CD1c-positive myeloid dendritic cell (primary cell): ENCODE data around the gene HSPA1B.
"Not testable (repeated sequence)": the region's sequence is repeated elsewhere in the genome, so short reads cannot be mapped to it uniquely, and the experiment has no call there.

Source experiments
- DNase-seq: peaks from one replicate; pipeline ENCODE4 v3.0.0-alpha.2; 2016; ENCODE audit errors: extremely low spot score

HSPA1B gene

DNA sequence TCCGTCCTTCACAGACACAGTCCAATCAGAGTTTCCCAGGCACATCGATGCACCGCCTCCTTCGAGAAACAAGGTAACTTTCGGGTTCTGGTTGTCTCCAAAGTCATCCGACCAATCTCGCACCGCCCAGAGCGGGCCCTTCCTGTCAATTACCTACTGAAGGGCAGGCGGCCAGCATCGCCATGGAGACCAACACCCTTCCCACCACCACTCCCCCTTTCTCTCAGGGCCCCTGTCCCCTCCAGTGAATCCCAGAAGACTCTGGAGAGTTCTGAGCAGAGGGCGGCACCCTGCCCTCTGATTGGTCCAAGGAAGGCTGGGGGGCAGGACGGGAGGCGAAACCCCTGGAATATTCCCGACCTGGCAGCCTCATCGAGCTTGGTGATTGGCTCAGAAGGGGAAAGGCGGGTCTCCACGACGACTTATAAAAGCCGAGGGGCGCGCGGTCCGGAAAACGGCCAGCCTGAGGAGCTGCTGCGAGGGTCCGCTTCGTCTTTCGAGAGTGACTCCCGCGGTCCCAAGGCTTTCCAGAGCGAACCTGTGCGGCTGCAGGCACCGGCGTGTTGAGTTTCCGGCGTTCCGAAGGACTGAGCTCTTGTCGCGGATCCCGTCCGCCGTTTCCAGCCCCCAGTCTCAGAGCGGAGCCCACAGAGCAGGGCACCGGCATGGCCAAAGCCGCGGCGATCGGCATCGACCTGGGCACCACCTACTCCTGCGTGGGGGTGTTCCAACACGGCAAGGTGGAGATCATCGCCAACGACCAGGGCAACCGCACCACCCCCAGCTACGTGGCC lies at the start of gene HSPA1B:
TSS of gene HSPA1B (plus strand) at position 453 of the 794 bp plus-strand sequence. CDS start at position 666, 213 bp downstream.
- DNase-seq = peak; percentile 97

DNA sequence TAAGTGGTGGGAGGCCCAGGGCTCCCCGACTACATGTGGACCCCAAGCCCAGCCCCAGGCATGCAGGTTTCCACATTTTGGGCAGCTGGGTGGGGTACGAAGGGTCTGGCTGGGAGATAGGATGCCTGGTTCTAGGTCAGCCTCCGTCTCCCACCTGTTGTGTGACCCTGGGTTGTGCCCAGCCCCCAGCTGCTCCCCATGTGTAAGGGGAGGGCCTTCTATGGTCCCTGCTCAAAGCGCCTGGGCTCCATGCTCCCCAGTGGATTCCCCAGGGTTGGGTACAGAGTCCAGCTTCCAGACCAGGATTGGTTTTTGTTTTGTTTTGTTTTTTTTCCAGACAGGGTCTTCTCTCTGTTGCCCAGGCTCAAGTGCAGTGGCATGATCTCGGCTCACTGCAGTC lies 49.3 kb upstream of the HSPA1B start:
- DNase-seq = no peak

DNA sequence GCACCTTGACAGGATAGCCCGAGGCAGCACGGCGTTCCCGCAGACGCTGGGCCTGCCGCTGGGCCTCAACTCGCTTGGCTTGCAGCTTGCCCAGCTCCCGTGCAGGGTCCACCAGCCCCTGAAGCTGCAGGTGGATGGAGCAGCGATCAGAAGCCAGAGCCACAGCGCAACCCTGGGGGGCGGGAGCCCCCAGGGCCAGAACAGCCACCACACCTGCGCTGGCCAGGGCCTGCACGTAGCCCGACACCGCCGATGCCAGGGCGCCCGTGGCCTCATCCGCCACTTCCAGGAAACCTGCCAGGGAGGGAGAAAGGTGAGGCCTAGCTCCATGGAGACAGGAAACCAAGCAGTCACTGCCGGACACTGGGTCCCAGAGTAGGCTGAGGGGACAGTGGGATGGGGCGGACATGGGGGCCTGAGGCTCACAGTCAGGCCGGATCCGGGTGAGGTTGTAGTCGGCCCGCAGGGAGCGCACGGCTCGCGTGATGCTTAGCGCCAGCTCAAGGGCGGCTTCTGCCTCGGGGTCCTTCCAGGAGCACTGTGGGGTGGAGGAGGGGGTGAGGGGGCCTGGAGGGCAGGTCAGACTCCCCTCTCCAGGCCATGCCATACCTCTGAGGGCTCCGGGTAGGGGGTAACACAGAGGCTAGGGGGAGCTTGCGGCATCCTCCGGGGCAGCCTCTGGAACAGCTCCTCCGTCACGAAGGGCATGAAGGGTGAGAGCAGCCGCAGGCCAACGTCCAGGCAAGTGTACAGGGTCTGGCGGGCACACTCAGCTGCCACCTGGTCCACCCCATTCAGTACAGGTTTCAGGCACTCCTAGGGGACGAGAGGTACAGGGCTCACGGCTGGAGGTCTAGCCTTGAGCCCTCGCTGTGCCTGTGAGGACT lies 48.3 kb upstream of the HSPA1B start:
- DNase-seq = no peak

DNA sequence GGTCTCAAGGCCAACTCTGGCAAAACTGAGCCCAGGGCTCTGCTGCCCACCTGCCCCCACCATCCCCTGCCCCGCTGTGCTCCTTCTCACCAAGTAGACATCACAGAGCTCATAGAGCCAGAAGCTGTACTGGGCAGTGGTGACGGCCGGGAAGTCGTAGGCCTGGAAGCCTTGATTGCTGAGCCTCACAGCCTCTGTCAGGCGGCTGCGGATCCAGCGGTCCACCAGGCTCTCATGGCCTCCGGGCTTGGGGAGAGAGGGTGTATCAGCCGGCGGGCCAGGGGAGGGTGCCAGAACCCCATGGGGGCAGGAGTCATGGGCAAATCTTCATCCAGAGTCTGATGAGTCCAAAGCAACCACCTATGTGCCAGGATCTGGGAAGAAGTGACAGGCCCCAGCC lies 47.6 kb upstream of the HSPA1B start:
- no peak for DNase-seq

DNA sequence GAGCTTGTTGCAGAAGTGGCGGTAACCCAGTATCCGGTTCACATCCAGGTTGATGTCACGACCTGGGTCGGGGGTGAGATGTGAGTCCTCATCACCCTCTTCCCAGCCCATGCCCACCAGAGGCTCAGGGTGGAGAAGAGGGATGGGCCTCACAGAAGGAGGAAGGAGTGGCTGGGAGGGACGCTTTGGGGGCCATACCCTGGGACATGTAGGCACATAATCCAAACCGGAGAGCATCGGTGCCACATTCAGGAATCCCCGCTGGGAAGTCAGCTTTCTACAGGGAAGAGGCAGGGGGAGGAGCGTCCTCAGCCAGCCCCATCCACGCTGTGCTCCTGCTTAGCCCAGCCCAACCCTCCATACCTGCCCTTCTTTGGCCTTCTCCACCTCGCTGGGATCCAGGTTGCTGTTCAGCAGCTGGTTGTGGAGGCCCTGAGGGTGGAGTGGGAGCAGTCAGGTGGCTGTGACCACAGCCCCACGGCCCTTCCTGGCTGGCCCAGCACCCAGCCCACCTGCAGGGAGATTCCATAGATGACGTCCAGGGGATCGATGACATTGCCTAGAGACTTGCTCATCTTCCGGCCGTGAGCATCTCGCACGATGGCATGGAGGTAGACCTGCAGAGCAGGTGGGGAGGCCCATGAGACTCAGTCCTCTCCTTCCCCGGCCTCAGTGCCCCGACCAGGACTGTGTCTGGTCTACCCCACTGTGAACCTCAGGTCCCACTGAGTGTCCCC lies 46.9 kb upstream of the HSPA1B start:
- no peak for DNase-seq

- DNase-seq = no peak
These were observed 46.1 kb upstream of the HSPA1B start for GRCh38 chr6:31781244-31782125.

- DNase-seq = no peak
These were observed 45.2 kb upstream of the HSPA1B start for GRCh38 chr6:31782126-31782855.

GRCh38 chr6:31784098-31784925 lies 43.2 kb upstream of the HSPA1B start:
- DNase-seq = no peak

DNA sequence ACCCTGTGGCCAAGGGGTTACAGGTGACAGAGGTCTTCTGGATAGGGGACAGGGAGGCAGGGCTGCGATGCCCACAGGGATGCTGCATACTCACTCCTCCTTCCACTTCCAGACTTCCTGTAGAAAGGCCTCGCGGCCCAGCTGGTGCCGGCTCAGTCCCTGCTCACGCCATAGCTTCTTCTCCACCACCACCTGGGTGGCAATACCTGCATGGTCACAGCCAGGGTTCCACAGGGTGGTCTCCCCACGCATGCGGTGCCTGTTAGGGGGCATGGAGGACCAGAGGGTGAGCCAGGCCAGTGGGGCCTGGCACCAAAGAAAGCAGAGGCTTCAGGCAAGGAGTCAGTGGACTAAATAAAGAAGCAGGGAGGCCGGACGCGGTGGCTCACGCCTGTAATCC lies 42.1 kb upstream of the HSPA1B start:
- DNase-seq = no peak

DNA sequence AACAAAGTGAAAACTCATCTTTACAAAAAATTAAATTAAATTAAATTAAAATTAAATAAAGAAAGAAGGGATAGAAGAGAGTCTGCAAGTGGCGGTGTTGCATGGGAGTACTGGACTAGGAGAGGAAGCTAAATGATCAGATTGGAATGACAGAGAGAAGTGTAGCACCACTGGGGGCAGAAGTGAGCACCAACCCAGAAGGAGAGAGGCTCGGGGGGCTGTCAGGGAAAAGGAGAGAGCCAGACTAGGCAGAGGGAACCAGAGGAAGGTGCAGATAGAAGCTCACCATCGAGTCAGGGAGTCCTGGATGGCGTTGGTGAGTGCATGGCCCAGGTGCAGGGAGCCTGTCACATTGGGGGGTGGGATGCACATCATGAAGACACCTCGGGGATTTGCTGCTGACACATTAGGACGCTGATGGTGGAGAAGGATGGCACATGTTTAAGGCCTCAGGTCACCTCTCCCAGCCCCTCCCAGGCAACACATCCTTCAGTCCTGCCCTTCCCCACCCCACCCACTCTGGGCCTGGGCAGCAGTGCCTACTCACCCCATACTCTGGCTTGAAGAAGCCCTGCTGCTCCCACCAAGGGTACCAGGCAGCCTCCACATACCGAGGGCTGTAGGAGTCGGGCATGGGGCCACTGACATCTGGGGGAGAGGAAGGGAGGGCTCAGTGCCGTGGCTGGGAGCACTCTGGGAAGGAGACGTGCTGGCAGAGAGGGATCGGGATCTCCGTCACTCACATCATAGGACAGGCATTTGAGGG lies 36.0 kb upstream of the HSPA1B start:
- DNase-seq = peak; percentile 46

DNA sequence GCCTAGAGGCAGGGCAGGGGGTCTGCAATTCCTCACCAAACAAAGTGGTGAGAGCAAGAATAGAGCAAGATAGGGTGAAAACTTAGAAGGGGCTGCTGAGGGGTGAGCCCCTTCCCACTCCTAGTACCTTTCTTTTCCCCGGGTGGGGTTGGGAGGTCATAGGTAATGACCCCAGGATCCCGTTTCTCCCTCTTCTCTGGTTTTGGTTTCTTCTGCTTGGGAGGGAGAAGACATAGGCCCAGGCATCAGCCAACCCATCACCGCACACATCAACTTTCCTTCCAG lies 35.5 kb upstream of the HSPA1B start:
- no peak for DNase-seq

DNA sequence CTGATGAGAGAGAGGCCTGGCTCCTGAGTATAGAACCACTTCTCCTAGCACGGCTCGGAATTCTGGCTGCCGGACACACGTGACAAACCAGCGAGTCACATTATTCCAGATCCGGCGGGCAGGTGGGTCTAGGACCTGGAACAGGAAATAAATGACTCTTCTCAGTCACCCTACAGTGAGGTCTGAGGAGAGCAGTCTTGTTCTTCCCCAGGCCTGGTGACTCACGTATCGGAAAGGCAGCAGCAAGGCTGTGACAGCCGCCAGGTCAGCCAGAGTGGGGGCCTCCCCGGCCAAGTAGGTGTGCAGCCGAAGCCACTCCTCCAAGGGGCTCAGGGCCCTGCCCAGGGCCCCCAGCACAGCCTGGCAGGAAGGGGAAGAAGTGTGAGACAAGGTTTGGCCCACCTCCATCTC lies 34.8 kb upstream of the HSPA1B start:
- no peak for DNase-seq

DNA sequence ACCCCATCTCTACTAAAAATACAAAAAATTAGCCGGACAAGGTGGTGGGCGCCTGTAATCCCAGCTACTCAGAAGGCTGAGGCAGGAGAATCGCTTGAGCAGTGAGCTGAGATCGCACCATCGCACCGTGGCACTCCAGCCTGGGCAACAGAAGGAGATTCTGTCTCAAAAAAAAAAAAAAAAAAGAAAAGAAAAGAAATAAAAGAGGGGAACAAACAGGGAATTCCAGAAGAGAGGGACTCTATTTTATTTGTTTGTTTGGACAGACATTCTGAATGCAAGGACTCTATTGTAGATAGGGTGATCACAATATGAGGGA lies 33.7 kb upstream of the HSPA1B start:
- DNase-seq = not testable (repeated sequence)

DNA sequence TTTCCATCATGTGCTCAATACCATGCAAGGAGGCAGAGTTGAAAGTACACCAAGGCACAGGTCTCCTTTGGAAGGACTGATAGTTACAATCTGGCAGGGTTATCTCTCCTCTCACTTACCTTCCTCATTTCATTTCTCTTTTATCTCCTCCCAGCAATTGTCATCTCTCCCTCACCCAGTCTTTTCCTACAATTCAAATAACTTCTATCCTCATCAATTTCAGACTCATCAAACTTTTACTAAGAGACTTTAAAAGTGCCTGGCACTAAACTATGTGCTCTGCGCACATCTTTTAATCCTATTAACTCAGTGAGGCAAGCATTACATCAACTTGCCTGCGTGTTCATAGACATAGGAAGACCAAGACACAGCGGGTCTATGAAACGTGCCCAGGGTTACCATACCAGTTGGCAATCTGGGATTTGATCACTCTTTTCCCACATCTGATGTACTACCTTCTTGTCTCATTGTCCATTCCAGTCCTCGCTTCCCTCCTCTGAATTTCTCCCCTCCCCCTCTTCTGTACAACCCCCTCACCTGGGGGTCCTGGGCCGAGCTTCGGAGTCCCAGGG lies 33.2 kb upstream of the HSPA1B start:
- no peak for DNase-seq

- no peak for DNase-seq
These were observed 32.5 kb upstream of the HSPA1B start for GRCh38 chr6:31794866-31795615.

DNA sequence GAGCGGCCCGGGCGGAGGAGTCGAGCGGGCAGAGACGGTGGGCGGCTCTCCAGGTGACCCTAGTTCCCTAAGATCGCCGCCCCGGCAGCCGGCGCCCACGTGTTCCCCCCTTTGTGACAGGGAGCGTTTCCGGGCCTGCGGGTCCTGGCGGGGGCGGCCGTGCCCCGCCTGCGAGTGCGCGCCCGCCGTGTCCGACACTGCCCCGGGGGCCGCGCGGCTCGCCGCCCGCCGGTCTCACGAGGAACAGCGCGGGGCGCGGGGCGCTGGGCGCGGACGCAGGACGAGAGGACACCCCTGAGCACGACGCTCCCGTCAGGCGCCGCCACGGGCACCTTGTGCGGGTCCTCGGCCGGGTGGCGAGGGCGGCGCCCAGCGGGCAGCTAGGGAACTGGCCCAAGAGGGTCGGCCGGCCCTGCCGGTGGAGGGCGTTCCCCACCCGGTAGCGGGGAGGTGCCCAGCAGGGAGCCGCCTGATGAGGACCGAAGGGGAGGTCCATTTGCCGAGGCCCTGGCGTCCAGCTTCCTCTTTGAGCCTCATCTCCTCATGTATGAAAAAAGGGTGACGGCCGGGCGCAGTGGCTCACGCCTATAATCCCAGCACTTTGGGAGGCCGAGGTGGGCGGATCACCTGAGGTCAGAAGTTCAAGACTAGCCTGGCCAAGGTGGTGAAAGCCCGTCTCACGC lies 31.8 kb upstream of the HSPA1B start, which contains the start of gene VARS1:
TSS of gene VARS1 (minus strand) at position 137 of the 683 bp plus-strand sequence. CDS start 535 bp downstream, outside the sequence.
- DNase-seq = peak; percentile 97

DNA sequence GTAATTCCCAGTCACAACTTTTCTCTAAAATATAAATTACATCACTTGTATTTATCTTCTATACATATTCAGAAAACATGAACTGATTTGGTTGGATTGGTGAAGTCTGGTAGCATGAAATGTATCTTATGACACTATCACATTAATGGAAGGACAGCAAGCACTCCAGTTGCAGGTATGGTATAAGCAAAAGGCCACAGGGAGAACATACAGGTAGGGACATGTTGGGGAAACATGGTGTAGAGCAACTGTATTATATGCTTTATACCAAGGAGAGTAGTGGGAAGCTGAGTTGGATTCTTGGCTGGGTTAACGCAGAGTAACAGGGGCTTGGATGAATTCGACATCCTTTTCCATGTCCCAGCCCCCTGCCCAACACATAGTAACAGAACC lies 30.5 kb upstream of the HSPA1B start:
- DNase-seq = no peak
